Dermis blood vessel endothelial cell (primary cell): ENCODE data around the gene PDZD4. TPM values are rescaled to one million over a fixed set of nuclear protein-coding genes. Genes with fewer than 3 reads are reported as not detected.

Source experiments
- DNase-seq: peaks from one replicate; pipeline ENCODE4 v3.0.0; 2010
- total RNA-seq: library from RNA; depleted of rRNA; stranded (reverse); fragments of >200 nt; gene quantifications from 2 replicates; pipeline ENCODE4 v1.2.3, GENCODE V29; 2014

Gene PDZD4
- total RNA-seq, 1 donor from 2014 or later = 0.68 TPM

- no peak for DNase-seq
Observed at GRCh38 chrX:153770601-153771414, 59.5 kb downstream of the PDZD4 start.

- DNase-seq = no peak
Observed at GRCh38 chrX:153769865-153770600, 60.3 kb downstream of the PDZD4 start.

DNA sequence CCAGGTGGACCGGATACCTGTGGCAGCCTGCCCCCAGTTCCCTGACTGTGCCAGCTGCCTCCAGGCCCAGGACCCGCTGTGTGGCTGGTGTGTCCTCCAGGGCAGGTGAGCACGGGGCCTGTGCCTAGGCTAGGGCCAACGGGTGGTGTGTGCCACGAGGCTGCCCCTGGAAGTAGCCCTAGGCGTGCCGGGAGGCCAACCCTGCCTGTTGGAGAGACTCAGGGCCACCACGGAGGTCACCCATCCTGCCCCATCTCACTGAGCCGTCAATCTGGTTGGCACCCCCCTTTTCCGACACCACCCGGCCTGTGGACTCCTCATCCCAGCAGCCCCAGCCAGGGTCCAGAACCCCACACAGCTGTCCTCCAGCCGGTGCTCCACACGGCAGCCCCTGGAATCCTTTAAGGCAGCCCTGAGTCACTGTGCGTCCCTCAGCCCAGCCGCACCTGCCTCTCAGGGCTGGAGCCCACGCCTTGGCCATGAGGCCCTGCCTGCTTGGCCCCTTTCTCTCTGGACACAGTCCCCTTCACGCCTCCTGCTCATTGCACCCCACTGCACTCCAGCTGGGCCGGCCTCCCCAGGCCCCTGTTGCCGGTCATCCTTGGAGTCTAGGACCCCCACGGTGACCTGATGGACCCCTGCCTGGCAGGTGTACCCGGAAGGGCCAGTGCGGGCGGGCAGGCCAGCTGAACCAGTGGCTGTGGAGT, 61.0 kb downstream of the PDZD4 start:
- no peak for DNase-seq

DNA sequence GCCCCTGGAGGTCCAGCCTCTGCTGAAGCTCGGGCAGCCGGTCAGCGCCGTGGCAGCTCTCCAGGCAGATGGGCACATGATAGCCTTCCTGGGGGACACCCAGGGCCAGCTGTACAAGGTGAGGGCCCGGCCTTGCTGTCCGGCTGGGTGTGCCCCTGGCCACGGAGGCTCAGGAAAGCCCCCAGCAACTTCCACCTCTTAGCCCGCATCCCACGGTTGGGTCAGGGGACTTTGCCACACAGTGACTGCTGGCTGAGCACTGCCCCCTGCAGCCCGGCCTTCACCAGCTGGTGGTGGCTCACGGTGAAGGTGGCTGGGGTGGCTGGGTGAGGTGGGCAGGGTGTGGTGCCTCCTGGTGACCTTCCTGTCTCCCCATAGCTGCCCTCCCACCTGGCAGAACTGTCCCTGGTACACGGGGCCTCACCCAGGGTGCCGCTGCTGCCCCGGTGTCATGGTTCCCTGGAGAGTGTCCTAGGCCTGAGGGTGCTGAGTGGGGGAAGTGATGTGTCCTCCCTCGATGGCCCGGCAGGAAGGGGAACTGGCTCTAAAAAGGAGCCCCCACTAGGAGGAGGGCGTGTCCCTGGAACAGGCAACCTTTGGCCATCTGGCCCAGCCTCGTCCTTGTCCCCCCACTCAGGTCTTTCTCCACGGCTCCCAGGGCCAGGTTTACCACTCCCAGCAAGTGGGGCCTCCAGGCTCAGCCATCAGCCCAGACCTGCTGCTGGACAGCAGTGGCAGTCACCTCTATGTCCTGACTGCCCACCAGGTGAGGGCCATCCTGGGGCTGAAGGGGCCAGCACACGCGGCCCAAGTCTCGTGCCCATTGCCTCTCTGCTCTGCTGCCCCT, 61.8 kb downstream of the PDZD4 start:
- no peak for DNase-seq

DNA sequence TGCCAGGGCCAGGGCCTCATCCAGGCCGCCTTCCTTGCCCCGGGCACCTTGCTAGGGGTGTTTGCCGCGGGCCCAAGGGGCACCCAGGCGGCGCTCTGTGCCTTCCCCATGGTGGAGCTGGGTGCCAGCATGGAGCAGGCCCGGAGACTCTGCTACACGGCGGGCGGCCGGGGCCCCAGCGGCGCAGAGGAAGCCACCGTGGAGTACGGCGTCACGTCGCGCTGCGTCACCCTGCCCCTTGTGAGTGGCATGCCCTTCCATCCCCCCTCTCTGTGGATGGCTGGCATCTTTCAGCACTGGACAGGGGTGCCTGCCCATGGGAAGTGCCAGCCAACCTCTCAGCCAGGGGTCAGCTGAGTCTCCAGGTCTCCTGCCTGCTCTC, 62.7 kb downstream of the PDZD4 start:
- DNase-seq = no peak

- DNase-seq = no peak
Observed at GRCh38 chrX:153766871-153767673, 63.3 kb downstream of the PDZD4 start.

DNA sequence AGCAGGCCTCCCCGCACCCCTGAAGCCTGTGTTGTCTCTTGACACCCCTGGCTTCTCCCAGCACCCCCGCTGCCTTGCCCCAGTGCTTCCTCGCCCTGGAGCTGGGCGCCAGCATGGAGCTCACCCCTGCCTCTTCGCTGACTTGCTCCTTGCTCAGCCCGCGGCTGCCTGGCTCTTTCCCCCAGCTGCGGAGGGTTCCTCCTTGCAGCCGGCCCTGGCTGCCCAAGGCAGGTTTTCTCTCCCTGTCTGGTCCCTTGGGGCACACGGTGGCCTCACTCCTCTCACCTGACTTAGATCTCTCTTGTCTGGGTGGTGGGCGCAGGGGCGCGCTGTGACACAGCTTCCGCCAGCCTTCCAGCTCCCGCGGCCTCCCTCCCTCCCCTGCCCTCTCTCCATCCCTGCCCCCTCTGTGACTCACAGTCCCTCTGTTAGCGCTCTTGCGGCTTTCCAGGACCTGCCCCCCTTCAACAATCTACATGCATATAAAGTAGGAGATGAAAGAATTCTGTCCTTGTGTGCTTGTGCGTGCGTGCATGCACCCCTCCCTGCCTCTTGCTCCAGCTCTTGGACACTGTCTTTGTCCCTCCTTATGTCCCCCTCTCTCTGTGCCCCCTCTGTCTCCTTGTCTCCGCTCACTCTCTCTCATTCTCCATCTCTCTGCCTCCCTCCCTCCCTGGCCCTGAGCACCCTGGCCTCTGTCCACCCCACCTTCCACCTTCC, 64.1 kb downstream of the PDZD4 start:
- peak; percentile 54 for DNase-seq

DNA sequence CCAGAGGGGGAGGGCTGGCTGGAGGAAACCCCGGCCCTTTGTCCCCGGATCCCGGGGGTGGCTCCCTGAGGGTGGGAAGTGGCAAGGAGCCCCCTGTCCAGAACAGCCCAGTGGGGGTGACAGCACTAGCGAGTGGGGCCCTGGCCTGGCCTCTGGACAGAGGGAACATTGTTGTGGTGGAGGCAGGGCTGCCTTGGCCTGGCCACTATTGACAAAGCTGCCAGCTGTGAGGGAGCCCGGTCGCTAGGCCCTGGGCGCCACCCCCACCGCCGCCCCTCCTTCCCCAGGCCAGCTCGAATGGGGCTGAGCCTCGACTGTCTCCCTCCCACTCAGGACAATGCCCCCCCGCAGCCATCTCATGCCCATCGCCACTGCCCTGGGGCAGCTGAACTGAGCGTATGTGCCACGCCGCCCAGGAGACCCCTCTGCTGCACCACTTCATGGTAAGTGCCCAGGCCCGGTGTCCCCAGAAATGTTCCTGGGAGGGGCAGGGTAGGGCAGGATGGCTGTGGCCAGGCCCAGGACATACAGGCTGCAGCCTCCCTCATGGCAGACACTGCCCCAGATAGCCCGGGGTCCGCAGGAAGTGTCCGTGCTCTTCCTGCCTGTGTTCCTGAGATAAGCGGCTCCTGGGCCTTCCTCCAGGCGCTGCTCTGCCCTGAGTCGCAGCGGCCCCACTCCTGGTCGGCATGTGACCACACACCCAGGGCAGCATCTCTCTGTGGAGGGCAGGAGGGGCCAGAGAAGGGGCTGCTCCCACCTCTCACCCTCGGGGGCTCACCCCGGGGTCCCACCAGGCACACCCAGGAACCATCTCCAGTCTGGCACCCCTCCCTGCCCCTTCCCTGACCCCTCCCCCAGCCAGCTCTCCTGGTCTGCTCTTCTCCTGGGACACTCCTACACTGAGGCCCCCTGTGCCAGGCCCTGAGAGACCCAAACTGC, 64.9 kb downstream of the PDZD4 start:
- peak; percentile 60 for DNase-seq

DNA sequence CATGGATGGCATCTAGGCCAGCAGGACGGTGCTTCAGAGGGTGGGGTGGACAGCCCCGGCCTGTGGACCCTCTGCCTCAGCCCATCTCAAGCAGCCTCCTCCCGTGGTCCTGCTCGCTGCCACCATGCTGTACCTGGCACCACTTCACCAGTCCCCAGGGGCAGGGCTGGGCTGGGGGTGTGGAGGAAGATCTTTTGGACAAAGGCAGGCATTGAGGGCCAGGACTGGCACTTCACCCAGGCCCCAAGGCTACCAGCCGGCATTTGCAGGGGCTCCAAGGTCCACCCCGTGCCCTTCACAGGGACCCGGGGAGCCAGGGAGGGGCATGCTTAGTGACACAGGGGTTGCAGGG, 65.6 kb downstream of the PDZD4 start:
- no peak for DNase-seq

- peak; percentile 80 for DNase-seq
Observed at GRCh38 chrX:153763989-153764755, 66.2 kb downstream of the PDZD4 start, which contains the start of gene PLXNB3. Gene PLXNB3, plus strand, starts transcription at chrX:153764249. Its CDS starts 1,287 bp downstream, at chrX:153765536.

GRCh38 chrX:153763298-153763932, 66.9 kb downstream of the PDZD4 start:
- no peak for DNase-seq

- DNase-seq = no peak
Observed at GRCh38 chrX:153762626-153763173, 67.6 kb downstream of the PDZD4 start.

GRCh38 chrX:153761863-153762262, 68.5 kb downstream of the PDZD4 start:
- DNase-seq = no peak

GRCh38 chrX:153755136-153755535, 75.2 kb downstream of the PDZD4 start:
- DNase-seq = no peak
